Aorta (tissue), 5 donors: Measurements from ENCODE around the gene RASSF3. TPM values are rescaled to one million over a fixed set of nuclear protein-coding genes. Genes with fewer than 3 reads are reported as not detected.
"Not testable (repeated sequence)": the region's sequence is repeated elsewhere in the genome, so short reads cannot be mapped to it uniquely, and the experiment has no call there.

Experiments
- ATAC-seq: fragments of 200-7000 bp; cut with Tn5 transposase; one replicate; pipeline ENCODE4 v1.9.1; 2022; ENCODE audit warnings: moderate library complexity; ENCODE audit not compliant: low FRiP score
- DNase-seq, 2 donors: peaks; one replicate each; pipeline ENCODE4 v3.0.0-alpha.2; 2020
- H3K27ac ChIP-seq, 2 donors: one replicate each; pipeline ENCODE4 v1.5.1; 2013; ENCODE audit warnings: low read length in 2 of 2, mild to moderate bottlenecking in 2 of 2, moderate library complexity in 2 of 2, control low read depth in 1 of 2, inconsistent platforms in 1 of 2, low read depth in 1 of 2
- H3K27me3 ChIP-seq, 2 donors: one replicate each; pipeline ENCODE4 v1.6.1; 2013; ENCODE audit warnings: control low read depth in 1 of 2, low read length in 1 of 2, mild to moderate bottlenecking in 1 of 2, moderate library complexity in 1 of 2; ENCODE audit not compliant: insufficient read depth in 2 of 2, control insufficient read depth in 1 of 2
- H3K36me3 ChIP-seq, 2 donors: one replicate each; pipeline ENCODE4 v1.6.1; 2013; ENCODE audit warnings: control low read depth in 1 of 2, low read length in 1 of 2, mild to moderate bottlenecking in 1 of 2; ENCODE audit not compliant: insufficient read depth in 2 of 2, control insufficient read depth in 1 of 2
- H3K4me1 ChIP-seq, 2 donors: one replicate each; pipeline ENCODE4 v1.6.1; 2013; ENCODE audit warnings: low read length in 2 of 2, control low read depth in 1 of 2, mild to moderate bottlenecking in 1 of 2, moderate library complexity in 1 of 2; ENCODE audit not compliant: insufficient read depth in 2 of 2, control insufficient read depth in 1 of 2
- H3K4me3 ChIP-seq, 2 donors: one replicate each; pipeline ENCODE4 v1.5.1; 2013; ENCODE audit warnings: low read length in 2 of 2, control low read depth in 1 of 2, mild to moderate bottlenecking in 1 of 2
- H3K9me3 ChIP-seq: one replicate; pipeline ENCODE4 v1.6.1; 2013; ENCODE audit warnings: mild to moderate bottlenecking, low read length; ENCODE audit not compliant: control insufficient read depth
- WGBS, 2 donors: extraction: QIAGEN DNeasy Blood & Tissue Kit; methylation state at CpG; one replicate each; pipeline ENCODE4 v1.1.7; 2013; 5-methylcytosine and 5-hydroxymethylcytosine counted together
- intact Hi-C, 2 donors: fragments of 100-400 bp; cut with DNase I; formaldehyde crosslinking; loops; one replicate each; pipeline versions ENCODE4 v1.14.2 to v1.15.0; 2022
- polyA plus RNA-seq, 2 donors: library from polyadenylated mRNA; stranded (reverse); fragments of 200-250 nt; gene quantifications; one replicate each; pipeline ENCODE4 v1.2.3, GENCODE V29; 2013
- total RNA-seq, 2 donors: library from RNA; stranded (reverse); fragmentation: NEBNext Ultra II Directional; extraction: Animal tissue kit (Norgen Biotek cat#: 25700); gene quantifications; one replicate each; pipeline ENCODE4 v1.2.1, GENCODE V29; 2021
- donor health status: healthy with polysubstance abuse.
- donor health status: Bipolar disorder and iron deficiency.
- donor health status: DM: no; HTN: no; CAD: no.
- donor health status: DM: no; HTN: no; CAD: no.
- donor health status: DM: yes; HTN: yes; CAD: no.

Gene RASSF3
- total and polyA plus RNA-seq, 4 donors, result 85.1 to 445 (median 307) TPM

GRCh38 chr12:64572241-64572640 lies 38.1 kb upstream of the RASSF3 start:
- intact Hi-C loops, result no loop called here
- WGBS, 2 donors, result 91 to 94% methylated on average over 2 of the region's 2 CpGs
- Histone ChIP-seq H3K27me3 (peaks cover 0 to 1% of the 10 kb centered on the region in 2 donors), H3K4me3 (no peak overlapping the region), H3K36me3 (no peaks in the 10 kb centered on the region), H3K4me1 (peaks cover 2% of the 10 kb centered on the region in 2 donors), H3K9me3 (peaks cover 4% of the 10 kb centered on the region), H3K27ac (no peak overlapping the region)
- DNase-seq (no peak), ATAC-seq (no peak)

- Histone ChIP-seq H3K36me3 (no peaks in the 10 kb centered on the region), H3K4me1 (peaks cover 2% of the 10 kb centered on the region in 2 donors), H3K9me3 (peaks cover 4% of the 10 kb centered on the region), H3K4me3 (no peak overlapping the region), H3K27ac (no peak overlapping the region), H3K27me3 (peaks cover 0 to 1% of the 10 kb centered on the region in 2 donors)
- ATAC-seq, result no peak
- no peak for DNase-seq
- intact Hi-C loops, result no loop called here
Measured at GRCh38 chr12:64574837-64575236, 35.5 kb upstream of the RASSF3 start.

- Histone ChIP-seq H3K9me3 (peaks cover 4% of the 10 kb centered on the region), H3K36me3 (no peaks in the 10 kb centered on the region), H3K4me3 (no peak overlapping the region), H3K27ac (no peak overlapping the region), H3K4me1 (peaks cover 2% of the 10 kb centered on the region in 2 donors), H3K27me3 (peaks cover 0 to 1% of the 10 kb centered on the region in 2 donors)
- ATAC-seq (no peak), DNase-seq (no peak)
- WGBS, 2 donors, result 16 to 34% methylated on average over 4 of the region's 4 CpGs
- intact Hi-C loops, result no loop called here
Measured at GRCh38 chr12:64577046-64577445, 33.2 kb upstream of the RASSF3 start.

GRCh38 chr12:64578566-64578965 lies 31.7 kb upstream of the RASSF3 start:
- peaks cover 2 to 7% of the 10 kb centered on the region in 2 donors for H3K4me1 ChIP-seq
- no peak overlapping the region for H3K27ac ChIP-seq
- no peak overlapping the region for H3K4me3 ChIP-seq
- intact Hi-C loops, result no loop called here
- H3K9me3 ChIP-seq, result peaks cover 4% of the 10 kb centered on the region
- H3K36me3 ChIP-seq, result no peaks in the 10 kb centered on the region
- peaks cover 0 to 1% of the 10 kb centered on the region in 2 donors for H3K27me3 ChIP-seq
- DNase-seq (no peak), ATAC-seq (no peak)
- whole genome bisulfite sequencing, 2 donors, result 91 to 93% methylated on average over 4 of the region's 4 CpGs

GRCh38 chr12:64580681-64581080 lies 29.6 kb upstream of the RASSF3 start:
- no peaks in the 10 kb centered on the region for H3K36me3 ChIP-seq
- ATAC-seq (no peak), DNase-seq (no peak)
- H3K9me3 ChIP-seq, result no peaks in the 10 kb centered on the region
- H3K27ac ChIP-seq, result no peak overlapping the region
- intact Hi-C loops, result no loop called here
- 92 to 95% methylated on average over 2 of the region's 2 CpGs for WGBS, 2 donors
- H3K27me3 ChIP-seq, result no peaks in the 10 kb centered on the region
- peaks cover 2 to 7% of the 10 kb centered on the region in 2 donors for H3K4me1 ChIP-seq
- no peak overlapping the region for H3K4me3 ChIP-seq

- Histone ChIP-seq H3K4me3 (no peak overlapping the region), H3K27me3 (no peaks in the 10 kb centered on the region), H3K36me3 (no peaks in the 10 kb centered on the region), H3K4me1 (peaks cover under 1 to 6% of the 10 kb centered on the region in 2 donors), H3K27ac (no peak overlapping the region), H3K9me3 (no peaks in the 10 kb centered on the region)
- WGBS, 2 donors, result 13 to 23% methylated on average over 3 of the region's 3 CpGs
- intact Hi-C loops, result no loop called here
- DNase-seq, result no peak
- no peak for ATAC-seq
Measured at GRCh38 chr12:64582114-64582513, 28.2 kb upstream of the RASSF3 start.

- no peaks in the 10 kb centered on the region for H3K27me3 ChIP-seq
- ATAC-seq (no peak), DNase-seq (no peak)
- 53 to 58% methylated on average over 3 of the region's 3 CpGs for WGBS, 2 donors
- peaks cover 0 to 5% of the 10 kb centered on the region in 2 donors for H3K4me1 ChIP-seq
- H3K27ac ChIP-seq, result no peak overlapping the region
- H3K9me3 ChIP-seq, result no peaks in the 10 kb centered on the region
- no peak overlapping the region for H3K4me3 ChIP-seq
- intact Hi-C loops, result no loop called here
- no peaks in the 10 kb centered on the region for H3K36me3 ChIP-seq
Measured at GRCh38 chr12:64582862-64583261, 27.4 kb upstream of the RASSF3 start.

GRCh38 chr12:64583395-64583770 lies 26.9 kb upstream of the RASSF3 start:
- WGBS, 2 donors, result 46 to 51% methylated on average over 7 of the region's 7 CpGs
- H3K27ac ChIP-seq, H3K36me3 ChIP-seq: not testable (repeated sequence)

GRCh38 chr12:64583771-64584421 lies 26.4 kb upstream of the RASSF3 start:
- H3K27me3 ChIP-seq, result no peaks in the 10 kb centered on the region
- intact Hi-C loops, result no loop called here
- H3K36me3 ChIP-seq, result no peaks in the 10 kb centered on the region
- H3K4me1 ChIP-seq, result peaks cover 0 to 5% of the 10 kb centered on the region in 2 donors
- H3K4me3 ChIP-seq, result no peak overlapping the region
- no peak overlapping the region for H3K27ac ChIP-seq
- ATAC-seq (no peak), DNase-seq (no peak)
- 16 to 28% methylated on average over 6 of the region's 6 CpGs for WGBS, 2 donors
- no peaks in the 10 kb centered on the region for H3K9me3 ChIP-seq

More at GRCh38 chr12:64583395-64583770, 26.9 kb upstream of the RASSF3 start:
- H3K4me3 ChIP-seq, DNase-seq, ATAC-seq, H3K9me3 ChIP-seq, H3K4me1 ChIP-seq, intact Hi-C loops, H3K27me3 ChIP-seq: not testable (repeated sequence)
